HFF-Myc (cell line): ENCODE results near the gene ZNF197.

Experiments
- DNase-seq: peaks from one replicate; pipeline ENCODE4 v3.0.0-alpha.2; 2011; ENCODE audit warnings: low read depth; ENCODE audit errors: extremely low read depth
- H3K4me3 ChIP-seq: replicated peaks from 2 replicates; pipeline ENCODE4 v1.5.1; 2011; ENCODE audit warnings: low read depth, mild to moderate bottlenecking, control low read depth, low read length
- TF ChIP-seq, protein P1 (sequence below): IDR thresholded peaks from 2 replicates; pipeline ENCODE4 v1.5.1; 2012; ENCODE audit warnings: mild to moderate bottlenecking, low read depth, low read length, control low read depth; ENCODE audit errors: missing control alignments

Gene ZNF197

DNA sequence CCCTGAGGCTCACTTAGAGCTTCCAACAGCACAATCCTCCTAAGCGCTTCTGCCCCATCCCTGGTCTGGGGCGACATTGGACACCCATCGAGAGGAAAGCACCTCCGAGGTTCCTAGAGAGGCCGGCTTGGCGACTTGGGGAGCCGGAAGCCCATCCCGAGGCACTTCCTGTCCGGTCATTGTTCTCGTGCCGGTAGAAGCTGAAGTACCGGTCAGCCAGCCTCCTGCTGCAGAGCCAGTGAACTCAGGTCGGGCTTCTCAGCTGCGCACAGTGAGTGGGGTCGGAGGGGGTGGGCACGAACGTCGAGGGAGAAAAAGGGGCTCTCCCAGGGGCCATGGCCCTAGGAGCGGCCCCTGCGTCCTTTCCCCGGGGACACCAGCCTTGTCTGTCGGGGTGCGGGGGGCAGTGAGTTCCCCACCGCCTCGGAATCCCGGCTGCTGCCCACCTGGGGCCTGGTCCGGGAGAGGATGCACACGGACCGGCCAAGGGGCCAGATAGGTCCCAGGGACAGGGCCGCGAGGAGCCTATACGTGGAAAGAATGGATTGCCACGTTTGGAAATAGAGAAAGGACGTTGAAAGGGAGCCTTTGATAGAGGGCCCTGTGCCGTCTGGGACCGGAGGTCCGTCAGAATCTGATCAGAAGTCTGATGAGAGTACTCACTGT is 23.9 kb downstream of the ZNF197 start, which contains the start of gene ZNF35:
ZNF35 (plus strand) TSS at position 169 of the 666 bp plus-strand sequence. CDS start 2,336 bp downstream, outside the sequence.
- TF ChIP-seq, protein P1, sequence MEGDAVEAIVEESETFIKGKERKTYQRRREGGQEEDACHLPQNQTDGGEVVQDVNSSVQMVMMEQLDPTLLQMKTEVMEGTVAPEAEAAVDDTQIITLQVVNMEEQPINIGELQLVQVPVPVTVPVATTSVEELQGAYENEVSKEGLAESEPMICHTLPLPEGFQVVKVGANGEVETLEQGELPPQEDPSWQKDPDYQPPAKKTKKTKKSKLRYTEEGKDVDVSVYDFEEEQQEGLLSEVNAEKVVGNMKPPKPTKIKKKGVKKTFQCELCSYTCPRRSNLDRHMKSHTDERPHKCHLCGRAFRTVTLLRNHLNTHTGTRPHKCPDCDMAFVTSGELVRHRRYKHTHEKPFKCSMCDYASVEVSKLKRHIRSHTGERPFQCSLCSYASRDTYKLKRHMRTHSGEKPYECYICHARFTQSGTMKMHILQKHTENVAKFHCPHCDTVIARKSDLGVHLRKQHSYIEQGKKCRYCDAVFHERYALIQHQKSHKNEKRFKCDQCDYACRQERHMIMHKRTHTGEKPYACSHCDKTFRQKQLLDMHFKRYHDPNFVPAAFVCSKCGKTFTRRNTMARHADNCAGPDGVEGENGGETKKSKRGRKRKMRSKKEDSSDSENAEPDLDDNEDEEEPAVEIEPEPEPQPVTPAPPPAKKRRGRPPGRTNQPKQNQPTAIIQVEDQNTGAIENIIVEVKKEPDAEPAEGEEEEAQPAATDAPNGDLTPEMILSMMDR: no peak
- DNase-seq: peak; percentile 72
- H3K4me3 ChIP-seq: peak within 1 kb of the TSS; percentile 81

GRCh38 chr3:44649709-44650108 is 24.9 kb downstream of the ZNF197 start:
- no peak for DNase-seq
- H3K4me3 ChIP-seq: peak overlapping the region; percentile 81

DNA sequence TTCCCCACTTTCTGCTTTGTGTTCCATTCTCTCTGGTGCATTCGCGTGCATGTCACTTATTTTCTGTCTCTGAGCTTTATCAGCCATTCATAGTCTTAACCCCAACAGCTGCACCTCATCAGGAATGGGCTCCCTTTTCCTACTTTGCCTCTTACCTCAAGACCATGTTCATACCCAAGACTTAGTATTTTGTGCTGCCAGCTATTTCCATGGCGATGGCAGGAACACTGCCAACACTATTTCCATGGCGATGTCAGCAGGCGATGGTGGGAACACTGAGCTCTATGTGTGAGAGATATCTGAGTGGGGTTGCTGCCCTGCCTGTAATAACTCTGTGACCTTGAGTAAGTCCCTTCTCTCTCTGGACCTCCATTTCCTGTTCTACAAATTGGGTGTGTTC is 29.2 kb downstream of the ZNF197 start:
- TF ChIP-seq, protein P1: no peak
- no peak for DNase-seq
- no peak overlapping the region for H3K4me3 ChIP-seq

More at GRCh38 chr3:44649709-44650108, 24.9 kb downstream of the ZNF197 start:
- TF ChIP-seq, protein P1: no peak

DNA sequence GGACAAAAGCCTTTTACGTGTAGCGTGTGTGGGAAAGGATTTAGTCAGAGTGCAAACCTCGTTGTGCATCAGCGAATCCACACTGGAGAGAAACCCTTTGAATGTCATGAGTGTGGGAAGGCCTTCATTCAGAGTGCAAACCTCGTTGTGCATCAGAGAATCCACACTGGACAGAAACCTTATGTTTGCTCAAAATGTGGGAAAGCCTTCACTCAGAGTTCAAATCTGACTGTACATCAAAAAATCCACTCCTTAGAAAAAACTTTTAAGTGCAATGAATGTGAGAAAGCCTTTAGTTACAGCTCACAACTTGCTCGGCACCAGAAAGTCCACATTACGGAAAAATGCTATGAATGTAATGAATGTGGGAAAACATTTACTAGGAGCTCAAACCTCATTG is 34.2 kb downstream of the ZNF197 start:
- TF ChIP-seq, protein P1: no peak
- no peak for DNase-seq
- no peak overlapping the region for H3K4me3 ChIP-seq

DNA sequence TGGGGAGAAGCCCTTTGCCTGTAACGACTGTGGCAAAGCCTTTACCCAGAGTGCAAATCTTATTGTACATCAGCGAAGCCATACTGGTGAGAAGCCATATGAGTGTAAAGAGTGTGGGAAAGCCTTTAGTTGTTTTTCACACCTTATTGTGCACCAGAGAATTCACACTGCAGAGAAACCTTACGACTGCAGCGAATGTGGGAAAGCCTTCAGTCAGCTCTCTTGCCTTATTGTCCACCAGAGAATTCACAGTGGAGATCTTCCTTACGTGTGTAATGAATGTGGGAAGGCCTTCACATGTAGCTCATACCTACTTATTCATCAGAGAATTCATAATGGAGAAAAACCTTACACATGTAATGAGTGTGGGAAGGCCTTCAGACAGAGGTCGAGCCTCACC is 34.6 kb downstream of the ZNF197 start:
- H3K4me3 ChIP-seq: no peak overlapping the region
- TF ChIP-seq, protein P1: no peak
- DNase-seq: no peak

DNA sequence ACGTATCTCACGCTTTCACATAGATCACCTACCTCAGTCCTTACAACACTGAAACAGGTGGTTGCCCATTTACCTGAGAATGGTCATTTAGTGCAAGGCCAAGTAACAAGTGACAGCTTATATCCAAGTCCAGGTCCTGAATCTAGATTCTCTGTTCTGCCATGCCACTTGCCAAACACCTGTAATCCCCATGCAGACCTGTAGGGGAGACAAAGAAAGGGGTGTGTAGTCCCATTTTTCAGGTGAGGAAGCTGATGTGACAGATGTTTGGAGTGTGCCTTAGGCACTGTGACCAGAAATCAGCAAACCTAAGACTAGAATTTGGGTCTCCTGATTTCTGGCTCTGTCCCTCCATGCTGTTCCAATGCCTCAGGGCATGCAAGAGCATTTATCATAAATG is 36.4 kb downstream of the ZNF197 start:
- DNase-seq: no peak
- TF ChIP-seq, protein P1: peak; percentile 29
- no peak overlapping the region for H3K4me3 ChIP-seq
